Measurements from ENCODE around the gene CENPV. TPM values are rescaled to one million over a fixed set of nuclear protein-coding genes. Genes with fewer than 3 reads are reported as not detected.
"Not testable (repeated sequence)": the region's sequence is repeated elsewhere in the genome, so short reads cannot be mapped to it uniquely, and the experiment has no call there.

Gene CENPV
- total RNA-seq, 4 donors from 2014 or later = 0.70 to 3.7 (median 1.8) TPM

DNA sequence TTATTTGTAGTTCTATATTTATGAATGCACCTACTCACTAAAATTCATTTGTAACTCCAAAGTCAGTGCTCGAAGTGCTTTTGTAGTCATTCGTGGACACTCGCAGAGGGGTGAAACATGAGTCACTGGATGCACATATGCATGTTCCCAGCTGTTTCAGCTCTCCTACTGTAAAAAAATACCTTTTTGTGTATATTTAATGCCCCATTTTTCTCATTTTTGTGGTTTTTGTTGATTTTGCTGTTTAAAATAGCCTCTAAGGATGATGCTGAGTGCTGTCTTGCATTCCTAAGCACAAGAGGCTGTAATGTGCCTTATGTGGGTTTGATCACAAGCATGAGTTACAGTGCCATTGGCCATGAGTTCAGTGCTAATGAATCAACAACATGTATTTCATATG lies 30.6 kb downstream of the CENPV start:
- no peaks in the 10 kb centered on the region for H3K9me3 ChIP-seq
- H3K4me3 ChIP-seq = no peak overlapping the region
- H3K4me1 ChIP-seq = no peaks in the 10 kb centered on the region
- TF ChIP-seq POLR2A (IDR thresholded peaks at IDR 0.05) = no peak
- TF ChIP-seq POLR2AphosphoS5 (IDR thresholded peaks at IDR 0.05) = no peak
- TF ChIP-seq EP300 (IDR thresholded peaks at IDR 0.05) = no peak
- TF ChIP-seq, protein P1, sequence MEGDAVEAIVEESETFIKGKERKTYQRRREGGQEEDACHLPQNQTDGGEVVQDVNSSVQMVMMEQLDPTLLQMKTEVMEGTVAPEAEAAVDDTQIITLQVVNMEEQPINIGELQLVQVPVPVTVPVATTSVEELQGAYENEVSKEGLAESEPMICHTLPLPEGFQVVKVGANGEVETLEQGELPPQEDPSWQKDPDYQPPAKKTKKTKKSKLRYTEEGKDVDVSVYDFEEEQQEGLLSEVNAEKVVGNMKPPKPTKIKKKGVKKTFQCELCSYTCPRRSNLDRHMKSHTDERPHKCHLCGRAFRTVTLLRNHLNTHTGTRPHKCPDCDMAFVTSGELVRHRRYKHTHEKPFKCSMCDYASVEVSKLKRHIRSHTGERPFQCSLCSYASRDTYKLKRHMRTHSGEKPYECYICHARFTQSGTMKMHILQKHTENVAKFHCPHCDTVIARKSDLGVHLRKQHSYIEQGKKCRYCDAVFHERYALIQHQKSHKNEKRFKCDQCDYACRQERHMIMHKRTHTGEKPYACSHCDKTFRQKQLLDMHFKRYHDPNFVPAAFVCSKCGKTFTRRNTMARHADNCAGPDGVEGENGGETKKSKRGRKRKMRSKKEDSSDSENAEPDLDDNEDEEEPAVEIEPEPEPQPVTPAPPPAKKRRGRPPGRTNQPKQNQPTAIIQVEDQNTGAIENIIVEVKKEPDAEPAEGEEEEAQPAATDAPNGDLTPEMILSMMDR (IDR thresholded peaks at IDR 0.05) = no peak
- peaks cover 37% of the 10 kb centered on the region for H3K36me3 ChIP-seq
- 99% methylated on average over 3 of the region's 3 CpGs for WGBS
- DNase-seq (ENCODE audit: low spot score in 2 of 2) = no peak
- H3K27me3 ChIP-seq = no peaks in the 10 kb centered on the region
- no peak overlapping the region for H3K27ac ChIP-seq

DNA sequence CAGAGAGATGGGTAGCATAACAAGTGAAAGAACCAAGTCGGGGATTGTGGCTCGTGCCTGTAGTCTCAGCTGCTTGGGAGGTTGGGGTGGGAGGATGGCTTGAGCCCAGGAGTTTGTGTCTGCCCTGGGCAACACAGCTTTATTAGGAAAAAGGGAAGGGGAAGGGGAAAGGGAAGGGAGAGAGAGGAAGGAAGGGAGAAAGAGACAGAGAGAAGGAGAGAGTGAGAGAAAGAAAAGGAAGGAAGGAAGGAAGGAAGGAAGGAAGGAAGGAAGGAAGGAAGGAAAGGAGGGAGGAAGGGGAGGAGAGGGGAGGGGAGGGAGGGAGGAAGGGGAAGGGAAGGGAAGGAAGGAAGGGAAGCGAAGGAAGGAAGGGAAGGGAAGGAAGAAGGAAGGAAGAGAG lies 33.3 kb downstream of the CENPV start:
- H3K9me3 ChIP-seq = no peaks in the 10 kb centered on the region
- H3K4me3 ChIP-seq = no peak overlapping the region
- H3K4me1 ChIP-seq = no peaks in the 10 kb centered on the region
- no peak overlapping the region for H3K27ac ChIP-seq
- no peaks in the 10 kb centered on the region for H3K27me3 ChIP-seq
- DNase-seq (ENCODE audit: low spot score in 2 of 2) = no peak
- WGBS = 85% methylated on average over 3 of the region's 3 CpGs
- TF ChIP-seq EP300 (IDR thresholded peaks at IDR 0.05) (no peak), POLR2A (IDR thresholded peaks at IDR 0.05) (no peak), POLR2AphosphoS5 (IDR thresholded peaks at IDR 0.05) (no peak)
- TF ChIP-seq, protein P1 (IDR thresholded peaks at IDR 0.05) = no peak
- H3K36me3 ChIP-seq = peaks cover 40% of the 10 kb centered on the region

DNA sequence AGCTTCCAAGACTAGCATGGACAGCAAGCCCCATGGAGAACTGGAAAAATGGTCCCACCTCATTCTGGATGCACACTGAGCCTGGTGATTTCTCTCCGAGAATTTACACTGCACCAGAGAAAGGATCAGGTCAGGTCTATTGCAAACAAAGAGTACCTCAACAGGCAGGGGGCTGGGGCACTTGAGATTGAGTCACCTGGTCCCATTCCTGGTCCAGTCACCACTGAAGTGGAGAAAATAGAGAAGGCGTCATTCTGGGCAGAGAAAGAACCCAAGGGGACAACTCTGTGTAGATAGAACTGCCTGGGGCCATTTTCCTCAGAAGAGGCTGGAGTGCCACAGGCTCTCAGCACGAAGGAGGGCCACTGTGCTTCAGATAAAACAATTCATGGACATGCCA lies 38.4 kb downstream of the CENPV start:
- H3K4me3 ChIP-seq = no peak overlapping the region
- no peak for DNase-seq (ENCODE audit: low spot score in 2 of 2)
- H3K9me3 ChIP-seq = no peaks in the 10 kb centered on the region
- peaks cover 41% of the 10 kb centered on the region for H3K36me3 ChIP-seq
- H3K27ac ChIP-seq = no peak overlapping the region
- H3K27me3 ChIP-seq = no peaks in the 10 kb centered on the region
- TF ChIP-seq, protein P1 (IDR thresholded peaks at IDR 0.05) = no peak
- TF ChIP-seq POLR2AphosphoS5 (IDR thresholded peaks at IDR 0.05) (no peak), POLR2A (IDR thresholded peaks at IDR 0.05) (no peak), EP300 (IDR thresholded peaks at IDR 0.05) (no peak)
- no peaks in the 10 kb centered on the region for H3K4me1 ChIP-seq
- WGBS = 92% methylated on average over 3 of the region's 3 CpGs

DNA sequence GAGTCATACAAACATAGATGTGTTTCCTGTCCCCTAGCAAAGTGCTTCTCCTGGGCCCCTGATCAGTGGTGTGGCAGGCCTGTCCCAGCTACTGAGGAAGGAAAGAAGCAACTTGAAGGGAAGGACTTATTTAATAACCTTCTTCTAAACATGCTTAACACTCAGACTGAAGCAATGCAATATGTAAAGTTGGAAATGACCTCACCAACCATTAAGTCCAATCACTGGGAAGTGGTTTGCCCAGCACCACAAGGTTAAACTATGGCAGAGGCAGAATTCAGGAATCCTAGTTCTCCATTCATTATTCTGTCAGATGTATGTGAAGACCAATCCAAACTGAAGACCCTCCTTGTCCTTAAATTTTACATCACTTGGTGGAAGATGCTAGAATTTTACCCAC lies 39.1 kb downstream of the CENPV start:
- Histone ChIP-seq H3K4me3 (no peak overlapping the region), H3K27ac (no peak overlapping the region), H3K27me3 (no peaks in the 10 kb centered on the region), H3K9me3 (no peaks in the 10 kb centered on the region), H3K36me3 (peaks cover 41% of the 10 kb centered on the region), H3K4me1 (no peaks in the 10 kb centered on the region)
- no peak for TF ChIP-seq EP300 (IDR thresholded peaks at IDR 0.05)
- no peak for DNase-seq (ENCODE audit: low spot score in 2 of 2)

DNA sequence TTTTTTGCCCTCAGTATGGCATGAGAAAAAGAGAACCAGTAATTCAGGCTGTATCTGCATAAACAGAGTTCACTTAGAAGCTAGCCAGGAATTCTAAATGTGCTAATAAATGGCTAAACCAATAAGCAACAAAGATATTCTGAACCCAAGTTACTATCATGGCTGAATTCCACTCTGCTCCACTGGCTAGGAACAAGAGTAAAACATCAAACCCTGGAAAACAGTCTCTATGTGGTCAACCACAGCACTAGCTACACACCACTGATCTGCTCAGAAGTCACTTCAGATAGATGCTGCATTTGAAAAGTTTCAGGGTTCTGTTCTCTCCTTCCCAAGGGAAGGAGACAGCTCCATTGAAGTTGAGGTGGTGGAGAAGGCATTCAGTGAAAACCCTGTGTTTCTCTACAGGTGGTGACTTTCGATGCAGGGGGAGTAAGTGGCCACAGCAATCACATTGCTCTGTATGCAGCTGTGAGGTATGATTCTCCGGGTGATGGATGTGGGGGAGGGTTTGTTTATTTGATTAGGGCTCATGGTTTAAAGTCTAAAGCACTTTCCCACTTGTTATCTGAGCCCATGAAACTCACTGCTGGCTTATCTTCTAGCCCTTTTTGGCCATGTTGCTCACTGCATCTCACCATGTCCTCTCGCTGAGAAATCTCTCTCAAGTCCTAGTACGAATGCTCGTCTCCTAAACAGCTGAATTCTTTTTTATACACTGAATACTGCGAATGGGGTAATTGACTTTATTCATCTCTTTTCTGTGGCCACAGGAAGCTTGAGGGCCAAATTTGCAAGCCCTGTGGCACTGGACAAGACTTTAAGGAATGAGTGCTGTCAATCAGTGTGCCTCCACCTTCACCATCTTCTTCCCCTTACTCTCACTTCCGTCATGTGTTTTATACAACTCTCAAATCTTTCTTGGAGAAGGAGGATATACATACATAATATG lies 39.9 kb downstream of the CENPV start:
- WGBS = 92% methylated on average over 7 of the region's 7 CpGs
- no peaks in the 10 kb centered on the region for H3K27me3 ChIP-seq
- H3K4me3 ChIP-seq = no peak overlapping the region
- H3K27ac ChIP-seq = no peak overlapping the region
- no peak for DNase-seq (ENCODE audit: low spot score in 2 of 2)
- H3K9me3 ChIP-seq = no peaks in the 10 kb centered on the region
- peaks cover 41% of the 10 kb centered on the region for H3K36me3 ChIP-seq
- no peak for TF ChIP-seq POLR2A (IDR thresholded peaks at IDR 0.05)
- H3K4me1 ChIP-seq = no peaks in the 10 kb centered on the region

DNA sequence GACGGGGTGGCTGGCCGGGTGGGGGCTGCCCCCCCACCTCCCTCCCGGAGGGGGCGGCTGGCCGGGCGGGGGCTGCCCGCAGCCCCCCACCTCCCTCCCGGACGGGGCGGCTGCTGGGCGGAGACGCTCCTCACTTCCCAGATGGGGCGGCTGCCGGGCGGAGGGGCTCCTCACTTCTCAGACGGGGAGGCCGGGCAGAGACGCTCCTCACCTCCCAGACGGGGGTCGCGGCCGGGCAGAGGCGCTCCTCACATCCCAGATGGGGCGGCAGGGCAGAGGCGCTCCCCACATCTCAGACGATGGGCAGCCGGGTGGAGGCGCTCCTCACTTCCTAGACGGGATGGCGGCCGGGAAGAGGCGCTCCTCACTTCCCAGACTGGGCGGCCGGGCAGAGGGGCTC lies 41.2 kb downstream of the CENPV start:
- not testable (repeated sequence) for H3K4me3 ChIP-seq; H3K27me3 ChIP-seq; H3K4me1 ChIP-seq; H3K27ac ChIP-seq; H3K9me3 ChIP-seq; DNase-seq (ENCODE audit: low spot score in 2 of 2)
- H3K36me3 ChIP-seq = peaks cover 35% of the 10 kb centered on the region
- WGBS = 93% methylated on average over 13 of the region's 34 CpGs
